ENCODE results near the gene MEPCE.

The MEPCE gene

GRCh38 chr7:100418930-100419659 is 10.5 kb upstream of the MEPCE start:
- Mint-ChIP-seq H3K4me3 (no peak overlapping the region), H3K4me1 (ENCODE audit: low read depth) (peaks cover under 1% of the 10 kb centered on the region), H3K36me3 (ENCODE audit: low read depth) (no peaks in the 10 kb centered on the region), H3K27ac (no peak overlapping the region), H3K27me3 (ENCODE audit: low read depth) (peaks cover under 1% of the 10 kb centered on the region), H3K9me3 (no peaks in the 10 kb centered on the region)
- DNase-seq (ENCODE audit: low spot score) = no peak

GRCh38 chr7:100419660-100420226 is 9.9 kb upstream of the MEPCE start:
- Mint-ChIP-seq H3K27me3 (ENCODE audit: low read depth) (peaks cover 2% of the 10 kb centered on the region), H3K27ac (no peak overlapping the region), H3K36me3 (ENCODE audit: low read depth) (no peaks in the 10 kb centered on the region), H3K9me3 (no peaks in the 10 kb centered on the region), H3K4me1 (ENCODE audit: low read depth) (no peaks in the 10 kb centered on the region), H3K4me3 (no peak overlapping the region)
- no peak for DNase-seq (ENCODE audit: low spot score)

- H3K36me3 Mint-ChIP-seq (ENCODE audit: low read depth) = no peaks in the 10 kb centered on the region
- no peak for DNase-seq (ENCODE audit: low spot score)
- no peak overlapping the region for H3K4me3 Mint-ChIP-seq
- peaks cover 4% of the 10 kb centered on the region for H3K9me3 Mint-ChIP-seq
- no peak overlapping the region for H3K27ac Mint-ChIP-seq
- peaks cover 17% of the 10 kb centered on the region for H3K27me3 Mint-ChIP-seq (ENCODE audit: low read depth)
- H3K4me1 Mint-ChIP-seq (ENCODE audit: low read depth) = peaks cover under 1% of the 10 kb centered on the region
These were observed 6.3 kb upstream of the MEPCE start for GRCh38 chr7:100423315-100423714.

DNA sequence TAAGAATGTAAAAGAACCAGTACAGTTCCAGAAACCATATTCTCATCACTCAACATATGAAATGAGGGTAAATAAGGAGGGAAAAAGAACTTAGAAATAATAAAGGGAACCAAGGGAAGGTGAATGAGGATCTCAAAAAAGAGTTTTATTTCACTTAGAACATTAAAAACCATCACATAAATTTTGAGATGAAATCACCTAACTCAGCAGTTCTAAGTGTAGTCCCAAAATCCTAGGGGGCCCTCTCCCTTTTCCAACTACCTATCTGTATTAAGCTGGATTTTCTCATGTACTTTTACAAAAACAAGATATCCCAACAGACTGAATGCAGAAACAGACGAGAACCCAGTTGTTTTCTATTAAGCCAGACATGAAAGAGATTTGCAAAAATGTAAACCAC is 4.3 kb upstream of the MEPCE start:
- Mint-ChIP-seq H3K4me1 (ENCODE audit: low read depth) (peaks cover 5% of the 10 kb centered on the region), H3K27ac (no peak overlapping the region), H3K36me3 (ENCODE audit: low read depth) (peaks cover 5% of the 10 kb centered on the region), H3K4me3 (no peak overlapping the region), H3K9me3 (peaks cover 4% of the 10 kb centered on the region), H3K27me3 (ENCODE audit: low read depth) (peaks cover 26% of the 10 kb centered on the region)
- no peak for DNase-seq (ENCODE audit: low spot score)

- H3K27me3 Mint-ChIP-seq (ENCODE audit: low read depth) = peaks cover 26% of the 10 kb centered on the region
- H3K36me3 Mint-ChIP-seq (ENCODE audit: low read depth) = peaks cover 8% of the 10 kb centered on the region
- peaks cover 4% of the 10 kb centered on the region for H3K9me3 Mint-ChIP-seq
- H3K4me1 Mint-ChIP-seq (ENCODE audit: low read depth) = peaks cover 7% of the 10 kb centered on the region
- H3K4me3 Mint-ChIP-seq = no peak overlapping the region
- H3K27ac Mint-ChIP-seq = no peak overlapping the region
- no peak for DNase-seq (ENCODE audit: low spot score)
These were observed 3.1 kb upstream of the MEPCE start for GRCh38 chr7:100426516-100426915.

DNA sequence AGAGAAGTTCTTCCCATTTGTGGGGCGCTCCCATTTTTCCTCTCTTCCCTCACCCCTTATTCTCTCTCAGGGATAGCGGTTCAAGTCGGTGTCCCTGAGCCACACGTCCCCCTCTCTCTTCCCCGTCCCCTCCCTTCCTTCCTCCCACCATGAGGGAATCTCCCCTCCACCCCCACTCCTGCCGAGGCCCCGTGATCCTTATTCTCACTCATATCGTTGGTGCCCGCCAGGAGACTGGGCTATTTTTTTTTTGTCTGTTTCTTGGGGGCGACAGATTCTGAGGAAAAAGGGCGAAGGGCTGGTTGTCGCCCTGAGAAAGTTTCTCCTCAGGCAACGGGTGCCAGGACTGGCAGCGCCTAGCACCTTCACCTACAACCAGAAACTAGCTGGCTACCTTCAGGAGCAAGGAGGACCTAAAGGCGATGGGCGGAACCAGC is 1.9 kb upstream of the MEPCE start:
- peaks cover 4% of the 10 kb centered on the region for H3K9me3 Mint-ChIP-seq
- peaks cover 19% of the 10 kb centered on the region for H3K36me3 Mint-ChIP-seq (ENCODE audit: low read depth)
- peak overlapping the region; percentile 96 for H3K4me3 Mint-ChIP-seq
- H3K27ac Mint-ChIP-seq = peak overlapping the region; percentile 100
- H3K4me1 Mint-ChIP-seq (ENCODE audit: low read depth) = peaks cover 18% of the 10 kb centered on the region
- DNase-seq (ENCODE audit: low spot score) = no peak
- H3K27me3 Mint-ChIP-seq (ENCODE audit: low read depth) = peaks cover 26% of the 10 kb centered on the region

- Mint-ChIP-seq H3K27me3 (ENCODE audit: low read depth) (peaks cover 26% of the 10 kb centered on the region), H3K36me3 (ENCODE audit: low read depth) (peaks cover 25% of the 10 kb centered on the region), H3K4me1 (ENCODE audit: low read depth) (peaks cover 24% of the 10 kb centered on the region), H3K4me3 (peak within 1 kb of the TSS; percentile 96), H3K9me3 (peaks cover 4% of the 10 kb centered on the region), H3K27ac (peak within 1 kb of the TSS; percentile 100)
- DNase-seq (ENCODE audit: low spot score) = peak; percentile 95
These were observed 1.2 kb upstream of the MEPCE start, which contains the start of gene ZCWPW1 for GRCh38 chr7:100428199-100428966. TSS of gene ZCWPW1 (minus strand) at chr7:100428703. CDS start at chr7:100420649, 8,054 bp downstream.

DNA sequence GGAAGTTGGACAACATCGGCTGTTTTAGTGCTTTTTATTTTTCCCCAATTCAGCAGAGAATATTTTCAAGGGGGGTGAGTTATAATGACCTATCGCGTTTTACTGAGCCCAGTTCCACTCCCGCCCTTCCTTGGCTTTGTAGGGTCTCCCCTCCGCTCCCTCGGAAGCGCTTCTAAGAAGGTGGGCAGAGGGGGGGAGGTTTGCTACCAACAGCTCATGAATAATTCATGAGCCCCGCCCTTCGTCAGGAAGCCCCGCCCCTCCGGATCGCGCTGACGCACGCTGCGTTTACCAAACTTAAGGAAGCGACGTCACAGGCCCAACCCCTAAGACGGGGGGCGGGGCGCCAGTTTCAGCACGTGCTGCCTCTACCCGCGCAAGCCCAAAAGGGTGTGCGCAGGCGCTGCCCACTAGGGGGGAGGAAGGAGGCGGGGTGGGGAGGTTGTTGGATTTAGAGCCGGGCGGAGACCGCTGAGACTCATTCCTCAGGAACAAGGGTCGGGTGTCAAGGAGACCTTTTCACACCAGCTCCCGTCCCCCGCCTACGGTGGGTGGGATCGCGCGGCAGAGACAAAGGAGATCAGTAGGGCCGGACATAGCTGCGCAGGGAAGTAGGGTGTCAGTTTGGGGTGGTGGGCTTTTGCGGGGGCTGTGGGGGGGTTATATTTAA is 529 bp upstream of the MEPCE start:
- peaks cover 30% of the 10 kb centered on the region for H3K4me1 Mint-ChIP-seq (ENCODE audit: low read depth)
- peak overlapping the region; percentile 96 for H3K4me3 Mint-ChIP-seq
- H3K27me3 Mint-ChIP-seq (ENCODE audit: low read depth) = peaks cover 25% of the 10 kb centered on the region
- peaks cover 32% of the 10 kb centered on the region for H3K36me3 Mint-ChIP-seq (ENCODE audit: low read depth)
- peaks cover 4% of the 10 kb centered on the region for H3K9me3 Mint-ChIP-seq
- peak overlapping the region; percentile 100 for H3K27ac Mint-ChIP-seq
- DNase-seq (ENCODE audit: low spot score) = peak; percentile 100

- Mint-ChIP-seq H3K4me3 (peak overlapping the region; percentile 94), H3K27ac (peak overlapping the region; percentile 95), H3K27me3 (ENCODE audit: low read depth) (peaks cover 20% of the 10 kb centered on the region), H3K4me1 (ENCODE audit: low read depth) (peaks cover 42% of the 10 kb centered on the region), H3K36me3 (ENCODE audit: low read depth) (peaks cover 47% of the 10 kb centered on the region), H3K9me3 (peaks cover 4% of the 10 kb centered on the region)
- no peak for DNase-seq (ENCODE audit: low spot score)
These were observed 1.1 kb downstream of the MEPCE start for GRCh38 chr7:100430493-100431285.

GRCh38 chr7:100431286-100431735 is 1.7 kb downstream of the MEPCE start:
- Mint-ChIP-seq H3K9me3 (peaks cover 4% of the 10 kb centered on the region), H3K4me3 (peak overlapping the region; percentile 94), H3K4me1 (ENCODE audit: low read depth) (peaks cover 42% of the 10 kb centered on the region), H3K27me3 (ENCODE audit: low read depth) (peaks cover 17% of the 10 kb centered on the region), H3K27ac (peak overlapping the region; percentile 69), H3K36me3 (ENCODE audit: low read depth) (peaks cover 48% of the 10 kb centered on the region)
- no peak for DNase-seq (ENCODE audit: low spot score)

DNA sequence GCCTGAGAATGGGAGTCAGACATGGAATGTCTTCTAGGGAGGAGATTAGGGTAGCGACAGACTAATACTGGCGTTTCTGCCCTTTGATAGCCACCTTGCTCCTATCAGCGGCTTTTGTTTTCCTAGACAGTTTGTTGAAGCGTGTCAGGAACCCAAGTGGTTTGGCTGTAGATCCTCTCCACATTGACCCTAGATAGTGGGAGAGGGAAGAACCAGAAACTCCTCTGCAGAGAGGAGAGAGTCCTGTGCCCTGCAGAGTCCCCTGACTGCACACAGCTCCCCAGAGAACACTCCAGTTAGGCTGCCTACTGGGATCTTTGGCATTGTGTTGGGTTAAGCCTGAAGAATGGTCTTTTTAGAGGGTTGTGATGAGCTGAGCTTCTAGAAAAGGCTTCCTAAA is 2.4 kb downstream of the MEPCE start:
- peaks cover 42% of the 10 kb centered on the region for H3K4me1 Mint-ChIP-seq (ENCODE audit: low read depth)
- H3K36me3 Mint-ChIP-seq (ENCODE audit: low read depth) = peaks cover 50% of the 10 kb centered on the region
- H3K4me3 Mint-ChIP-seq = peak overlapping the region; percentile 94
- H3K9me3 Mint-ChIP-seq = peaks cover 4% of the 10 kb centered on the region
- H3K27ac Mint-ChIP-seq = peak overlapping the region; percentile 69
- H3K27me3 Mint-ChIP-seq (ENCODE audit: low read depth) = peaks cover 15% of the 10 kb centered on the region
- DNase-seq (ENCODE audit: low spot score) = no peak

GRCh38 chr7:100432621-100433275 is 3.1 kb downstream of the MEPCE start:
- no peak for DNase-seq (ENCODE audit: low spot score)
- peak overlapping the region; percentile 94 for H3K4me3 Mint-ChIP-seq
- peaks cover 14% of the 10 kb centered on the region for H3K27me3 Mint-ChIP-seq (ENCODE audit: low read depth)
- H3K36me3 Mint-ChIP-seq (ENCODE audit: low read depth) = peaks cover 50% of the 10 kb centered on the region
- peaks cover 42% of the 10 kb centered on the region for H3K4me1 Mint-ChIP-seq (ENCODE audit: low read depth)
- H3K27ac Mint-ChIP-seq = peak overlapping the region; percentile 65
- H3K9me3 Mint-ChIP-seq = peaks cover 4% of the 10 kb centered on the region

GRCh38 chr7:100433276-100433591 is 3.6 kb downstream of the MEPCE start:
- no peak overlapping the region for H3K4me3 Mint-ChIP-seq
- no peak for DNase-seq (ENCODE audit: low spot score)
- H3K27ac Mint-ChIP-seq = peak overlapping the region; percentile 41
- peaks cover 42% of the 10 kb centered on the region for H3K4me1 Mint-ChIP-seq (ENCODE audit: low read depth)
- no peaks in the 10 kb centered on the region for H3K9me3 Mint-ChIP-seq
- peaks cover 9% of the 10 kb centered on the region for H3K27me3 Mint-ChIP-seq (ENCODE audit: low read depth)
- H3K36me3 Mint-ChIP-seq (ENCODE audit: low read depth) = peaks cover 50% of the 10 kb centered on the region

Data from T-helper 2 cell treated with Interferon-gamma antibody and Interleukin-4, amounts not matched to agents 5 μg/mL and 100 μg/mL, for 36 hours (primary cell).